Activated naive CD4-positive, alpha-beta T cell treated with anti-CD3 and anti-CD28 coated beads for 36 hours (primary cell): ENCODE results near the gene CACNG4. TPM values are rescaled to one million over a fixed set of nuclear protein-coding genes. Genes with fewer than 3 reads are reported as not detected.

ENCODE experiments used
- CTCF ChIA-PET: fragments of 350-600 bp; sonication (Branson Sonifier 250); formaldehyde crosslinking; loops from one replicate; lab custom pipeline; 2021; ENCODE audit warnings: antibody characterized with exemption; lab: Charles Lee
- DNase-seq: peaks from one replicate; pipeline ENCODE4 v3.0.0-alpha.2; 2020
- H3K27ac Mint-ChIP-seq: one replicate; pipeline ENCODE4 v1.8.0; 2021; ENCODE audit warnings: mild to moderate bottlenecking, mixed read lengths
- H3K27me3 Mint-ChIP-seq: one replicate; pipeline ENCODE4 v1.8.0; 2021; ENCODE audit warnings: low read depth, mixed read lengths
- H3K36me3 Mint-ChIP-seq: one replicate; pipeline ENCODE4 v1.8.0; 2021; ENCODE audit warnings: low read depth, mixed read lengths
- H3K4me1 Mint-ChIP-seq: one replicate; pipeline ENCODE4 v1.8.0; 2021; ENCODE audit warnings: low read depth, mixed read lengths
- H3K4me3 Mint-ChIP-seq: one replicate; pipeline ENCODE4 v1.8.0; 2021; ENCODE audit warnings: mild to moderate bottlenecking, moderate library complexity, mixed read lengths
- H3K9me3 Mint-ChIP-seq: one replicate; pipeline ENCODE4 v1.8.0; 2021; ENCODE audit warnings: mixed read lengths
- intact Hi-C: fragments of 100-400 bp; cut with micrococcal nuclease; formaldehyde crosslinking; loops from one replicate; pipeline ENCODE4 v1.15.1; 2023
- total RNA-seq, 2 experiments: library from RNA; stranded (reverse); gene quantifications; one replicate each; pipeline ENCODE4 v1.2.3, GENCODE V29; 2021

Gene CACNG4
- total RNA-seq, 2 experiments from 2014 or later, result not detected

GRCh38 chr17:66994930-66995535 is 30.5 kb downstream of the CACNG4 start:
- H3K27ac Mint-ChIP-seq, result no peak overlapping the region
- intact Hi-C loops, result no loop called here
- H3K36me3 Mint-ChIP-seq, result no peaks in the 10 kb centered on the region
- DNase-seq, result no peak
- peaks cover 5% of the 10 kb centered on the region for H3K27me3 Mint-ChIP-seq
- H3K4me1 Mint-ChIP-seq, result no peaks in the 10 kb centered on the region
- no peak overlapping the region for H3K4me3 Mint-ChIP-seq
- CTCF ChIA-PET, result no interaction called here
- H3K9me3 Mint-ChIP-seq, result no peaks in the 10 kb centered on the region

GRCh38 chr17:66995944-66996343 is 31.4 kb downstream of the CACNG4 start:
- CTCF ChIA-PET, result no interaction called here

GRCh38 chr17:66996926-66997325 is 32.4 kb downstream of the CACNG4 start:
- CTCF ChIA-PET, result no interaction called here

More at GRCh38 chr17:66995944-66996343, 31.4 kb downstream of the CACNG4 start:
- Mint-ChIP-seq H3K4me3 (no peak overlapping the region), H3K27me3 (peaks cover 5% of the 10 kb centered on the region), H3K27ac (no peak overlapping the region), H3K9me3 (no peaks in the 10 kb centered on the region), H3K4me1 (no peaks in the 10 kb centered on the region), H3K36me3 (no peaks in the 10 kb centered on the region)
- intact Hi-C loops, result no loop called here
- no peak for DNase-seq

DNA sequence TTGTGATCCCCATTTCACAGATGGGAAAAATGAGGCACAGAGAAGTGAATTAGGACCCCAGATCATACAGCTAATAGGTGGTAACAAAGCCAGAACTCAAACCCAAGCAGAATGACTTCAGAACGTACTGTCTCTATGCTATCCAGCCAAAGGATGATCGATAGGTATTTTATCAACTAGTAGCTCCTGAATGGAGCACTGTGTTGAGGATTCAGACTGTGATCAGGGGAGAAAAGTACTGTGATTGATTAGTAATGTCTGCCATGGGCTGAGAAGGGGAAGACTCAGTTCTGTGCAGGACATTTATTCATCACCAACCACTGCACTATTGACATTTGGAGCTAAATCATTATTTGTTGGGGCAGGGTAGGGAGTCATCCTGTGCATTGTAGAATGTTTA is 38.7 kb downstream of the CACNG4 start:
- CTCF ChIA-PET, result no interaction called here
- intact Hi-C loops, result no loop called here

More at GRCh38 chr17:66996926-66997325, 32.4 kb downstream of the CACNG4 start:
- Mint-ChIP-seq H3K9me3 (no peaks in the 10 kb centered on the region), H3K4me1 (no peaks in the 10 kb centered on the region), H3K27ac (no peak overlapping the region), H3K27me3 (no peaks in the 10 kb centered on the region), H3K4me3 (no peak overlapping the region), H3K36me3 (no peaks in the 10 kb centered on the region)
- intact Hi-C loops, result no loop called here
- no peak for DNase-seq

DNA sequence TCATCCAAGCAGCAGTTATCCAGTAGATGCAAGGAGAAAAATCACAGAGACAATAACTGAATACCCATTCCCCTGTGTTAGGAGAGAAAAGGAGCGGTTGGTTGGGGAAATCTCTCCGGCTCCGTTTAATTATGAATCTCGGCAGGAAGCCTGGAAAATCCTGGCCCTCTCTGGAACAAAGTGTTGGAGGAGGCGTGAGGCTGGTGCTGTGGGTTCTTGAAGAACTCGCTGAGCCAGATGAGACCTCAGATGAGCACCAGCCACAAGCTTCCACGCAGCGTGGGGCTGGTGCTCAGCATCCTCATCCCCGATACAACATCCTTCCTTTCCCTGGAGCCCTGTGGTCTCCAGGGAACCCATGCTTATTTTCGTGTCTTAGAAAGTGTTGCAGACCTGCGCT is 39.7 kb downstream of the CACNG4 start:
- CTCF ChIA-PET, result no interaction called here
- DNase-seq, result no peak
- intact Hi-C loops, result no loop called here
- Mint-ChIP-seq H3K4me1 (no peaks in the 10 kb centered on the region), H3K27ac (no peak overlapping the region), H3K9me3 (peaks cover 2% of the 10 kb centered on the region), H3K27me3 (peaks cover 9% of the 10 kb centered on the region), H3K4me3 (no peak overlapping the region), H3K36me3 (no peaks in the 10 kb centered on the region)

More for the DNA sequence above, 38.7 kb downstream of the CACNG4 start:
- no peaks in the 10 kb centered on the region for H3K9me3 Mint-ChIP-seq
- no peak for DNase-seq
- H3K4me3 Mint-ChIP-seq, result no peak overlapping the region
- H3K4me1 Mint-ChIP-seq, result no peaks in the 10 kb centered on the region
- peaks cover 9% of the 10 kb centered on the region for H3K27me3 Mint-ChIP-seq
- no peak overlapping the region for H3K27ac Mint-ChIP-seq
- no peaks in the 10 kb centered on the region for H3K36me3 Mint-ChIP-seq

DNA sequence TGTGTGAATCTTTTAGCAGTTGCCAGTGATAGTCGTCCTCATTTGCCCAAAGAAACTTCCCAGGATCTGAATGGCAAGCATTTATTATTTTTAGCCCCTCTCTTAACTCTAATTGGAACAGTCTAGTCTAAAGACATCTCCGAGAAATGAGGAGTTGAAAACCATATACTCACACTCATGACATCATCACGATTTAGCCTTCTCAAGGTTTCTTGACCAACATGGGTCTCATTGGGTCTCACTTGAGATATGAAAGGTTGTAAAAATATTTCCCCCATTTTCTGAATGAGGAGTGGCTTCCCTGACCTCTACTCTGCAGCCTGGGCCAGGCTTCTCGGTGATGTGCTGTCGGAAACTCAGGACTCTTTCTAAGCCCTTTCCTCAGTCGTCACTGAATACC is 42.8 kb downstream of the CACNG4 start:
- intact Hi-C loops, result no loop called here
- CTCF ChIA-PET, result no interaction called here
- no peak for DNase-seq
- no peak overlapping the region for H3K4me3 Mint-ChIP-seq
- no peaks in the 10 kb centered on the region for H3K4me1 Mint-ChIP-seq
- peaks cover 11% of the 10 kb centered on the region for H3K27me3 Mint-ChIP-seq
- H3K36me3 Mint-ChIP-seq, result no peaks in the 10 kb centered on the region
- H3K9me3 Mint-ChIP-seq, result peaks cover 2% of the 10 kb centered on the region
- no peak overlapping the region for H3K27ac Mint-ChIP-seq

DNA sequence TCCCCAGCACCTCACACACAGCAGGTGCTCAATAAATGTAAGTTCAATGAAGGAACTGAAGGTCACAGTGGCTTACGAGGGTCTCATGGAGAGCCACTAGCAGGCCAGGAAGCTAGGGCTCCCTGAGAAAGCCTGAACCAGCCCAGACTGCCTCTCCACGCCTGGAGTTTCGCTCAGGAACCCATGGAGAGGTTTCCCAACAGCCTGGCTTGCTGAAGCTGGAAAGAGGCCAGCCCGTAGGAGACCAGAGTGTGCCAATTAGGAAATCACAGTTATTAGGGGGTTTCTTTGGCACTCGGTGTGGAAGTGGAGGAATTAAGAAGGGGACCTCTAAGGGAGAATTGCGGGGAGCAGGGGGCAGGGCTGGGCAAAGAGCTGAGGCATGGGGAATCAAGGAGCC is 43.6 kb downstream of the CACNG4 start:
- DNase-seq, result no peak
- intact Hi-C loops, result no loop called here
- CTCF ChIA-PET, result no interaction called here

GRCh38 chr17:67011527-67012175 is 47.1 kb downstream of the CACNG4 start:
- no peaks in the 10 kb centered on the region for H3K36me3 Mint-ChIP-seq
- CTCF ChIA-PET, result no interaction called here
- intact Hi-C loops, result no loop called here
- H3K27ac Mint-ChIP-seq, result no peak overlapping the region
- peaks cover 2% of the 10 kb centered on the region for H3K9me3 Mint-ChIP-seq
- no peak overlapping the region for H3K4me3 Mint-ChIP-seq
- DNase-seq, result no peak
- peaks cover 2% of the 10 kb centered on the region for H3K27me3 Mint-ChIP-seq
- H3K4me1 Mint-ChIP-seq, result no peaks in the 10 kb centered on the region

More for the DNA sequence above, 43.6 kb downstream of the CACNG4 start:
- Mint-ChIP-seq H3K4me1 (no peaks in the 10 kb centered on the region), H3K27ac (no peak overlapping the region), H3K27me3 (peaks cover 6% of the 10 kb centered on the region), H3K9me3 (peaks cover 2% of the 10 kb centered on the region), H3K36me3 (no peaks in the 10 kb centered on the region), H3K4me3 (no peak overlapping the region)

- Mint-ChIP-seq H3K27me3 (peaks cover 2% of the 10 kb centered on the region), H3K4me1 (no peaks in the 10 kb centered on the region), H3K36me3 (no peaks in the 10 kb centered on the region), H3K27ac (no peak overlapping the region), H3K4me3 (no peak overlapping the region), H3K9me3 (peaks cover 2% of the 10 kb centered on the region)
- intact Hi-C loops, result no loop called here
- DNase-seq, result no peak
- CTCF ChIA-PET, result no interaction called here
Measured at GRCh38 chr17:67013891-67014290, 49.4 kb downstream of the CACNG4 start.

DNA sequence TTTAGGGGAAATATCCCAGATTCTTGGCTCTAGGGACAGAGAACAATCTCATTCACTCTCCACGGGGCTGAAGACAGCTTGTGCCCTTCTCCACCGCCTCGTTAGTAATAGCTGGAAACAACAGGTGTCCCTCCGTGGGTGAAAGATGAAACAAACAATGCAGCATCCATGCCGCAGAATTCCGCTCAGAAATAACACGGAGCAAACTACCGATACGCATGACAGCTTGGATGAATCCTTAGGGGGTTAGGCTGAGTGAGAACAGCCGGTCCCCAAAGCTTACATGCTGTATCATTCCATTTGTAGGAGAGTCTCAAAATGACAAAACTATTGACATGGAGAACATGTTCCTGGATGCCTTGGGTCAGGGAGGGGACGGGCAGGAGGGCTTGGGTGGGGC is 50.5 kb downstream of the CACNG4 start:
- no peak for DNase-seq
- Mint-ChIP-seq H3K4me1 (no peaks in the 10 kb centered on the region), H3K27me3 (peaks cover 2% of the 10 kb centered on the region), H3K36me3 (no peaks in the 10 kb centered on the region), H3K27ac (no peak overlapping the region), H3K4me3 (no peak overlapping the region), H3K9me3 (no peaks in the 10 kb centered on the region)
- intact Hi-C loops, result no loop called here
- CTCF ChIA-PET, result no interaction called here

- Mint-ChIP-seq H3K36me3 (no peaks in the 10 kb centered on the region), H3K4me1 (no peaks in the 10 kb centered on the region), H3K9me3 (no peaks in the 10 kb centered on the region), H3K27ac (no peak overlapping the region), H3K4me3 (no peak overlapping the region), H3K27me3 (peaks cover 2% of the 10 kb centered on the region)
- CTCF ChIA-PET, result interaction anchor here (0.9 kb wide), 1 partner anchor 60 kb away, joined by 4 read pairs; no protein-coding TSS in a partner anchor
- intact Hi-C loops, result no loop called here
- no peak for DNase-seq
Measured at GRCh38 chr17:67016039-67016762, 51.7 kb downstream of the CACNG4 start.

- Mint-ChIP-seq H3K36me3 (no peaks in the 10 kb centered on the region), H3K4me3 (no peak overlapping the region), H3K27me3 (no peaks in the 10 kb centered on the region), H3K4me1 (no peaks in the 10 kb centered on the region), H3K27ac (no peak overlapping the region), H3K9me3 (no peaks in the 10 kb centered on the region)
- DNase-seq, result no peak
- CTCF ChIA-PET, result interaction anchor here (0.7 kb wide), 1 partner anchor 37 kb away, joined by 4 read pairs; no protein-coding TSS in a partner anchor
- intact Hi-C loops, result no loop called here
Measured at GRCh38 chr17:67017910-67018309, 53.4 kb downstream of the CACNG4 start.
